SK-N-SH treated with all-trans-retinoic acid at 6 μM for 48 hours (cell line): ENCODE results near the gene TMEM107.
"Not testable (repeated sequence)": the region's sequence is repeated elsewhere in the genome, so short reads cannot be mapped to it uniquely, and the experiment has no call there.

Source experiments
- ATAC-seq: fragments of 200-7000 bp; cut with Tn5 transposase; 3 replicates; pipeline ENCODE4 v1.9.1; 2020; ENCODE audit warnings: mild to moderate bottlenecking, moderate library complexity
- CSDC2 ChIP-seq: fragments of 250-450 bp; sonication (Bioruptor Pico); IDR thresholded peaks from 2 replicates; pipeline ENCODE4 v1.5.0; 2020; ENCODE audit warnings: mild to moderate bottlenecking, moderate library complexity
- ESRRG ChIP-seq: fragments of 250-450 bp; sonication (Bioruptor Pico); IDR thresholded peaks from 2 replicates; pipeline ENCODE4 v1.6.1; 2021; ENCODE audit warnings: mild to moderate bottlenecking
- GLIS3 ChIP-seq: fragments of 250-450 bp; sonication (Bioruptor Pico); IDR thresholded peaks from 2 replicates; pipeline ENCODE4 v1.5.0; 2020; ENCODE audit warnings: mild to moderate bottlenecking, moderate library complexity
- ISL1 ChIP-seq: fragments of 250-450 bp; sonication (Bioruptor Pico); IDR thresholded peaks from 2 replicates; pipeline ENCODE4 v2.1.2; 2022; ENCODE audit warnings: mild to moderate bottlenecking, moderate library complexity
- RARB ChIP-seq: fragments of 250-450 bp; sonication (Bioruptor Pico); IDR thresholded peaks from 2 replicates; pipeline ENCODE4 v1.8.0; 2021; ENCODE audit warnings: mild to moderate bottlenecking, moderate library complexity
- TCF4 ChIP-seq: fragments of 250-450 bp; sonication (Bioruptor Pico); IDR thresholded peaks from 2 replicates; pipeline ENCODE4 v1.8.0; 2021; ENCODE audit warnings: mild to moderate bottlenecking, moderate library complexity, borderline replicate concordance
- TOX ChIP-seq: fragments of 250-450 bp; sonication (Bioruptor Pico); IDR thresholded peaks from 2 replicates; pipeline ENCODE4 v1.8.0; 2021; ENCODE audit warnings: mild to moderate bottlenecking, moderate library complexity, borderline replicate concordance
- ZC3H10 ChIP-seq: fragments of 250-450 bp; sonication (Bioruptor Pico); IDR thresholded peaks from 2 replicates; pipeline ENCODE4 v1.5.1; 2021; ENCODE audit warnings: mild to moderate bottlenecking, moderate library complexity
- ZFP3 ChIP-seq: fragments of 250-450 bp; sonication (Bioruptor Pico); IDR thresholded peaks from 2 replicates; pipeline ENCODE4 v1.5.0; 2020; ENCODE audit warnings: mild to moderate bottlenecking, moderate library complexity
- ZFP30 ChIP-seq: fragments of 450-650 bp; formaldehyde crosslinking; IDR thresholded peaks from 2 replicates; pipeline ENCODE4 v1.5.0; 2022; ENCODE audit warnings: mild to moderate bottlenecking, moderate library complexity
- ZNF565 ChIP-seq: fragments of 450-650 bp; formaldehyde crosslinking; conservative IDR thresholded peaks from 2 replicates; pipeline ENCODE4 v1.5.0; 2020; ENCODE audit warnings: low read depth, mild to moderate bottlenecking, moderate library complexity
- ZNF70 ChIP-seq: fragments of 450-650 bp; formaldehyde crosslinking; IDR thresholded peaks from 2 replicates; pipeline ENCODE4 v1.5.0; 2020; ENCODE audit warnings: mild to moderate bottlenecking, moderate library complexity
- TF ChIP-seq, protein P1 (sequence below): fragments of 250-450 bp; sonication (Bioruptor Pico); IDR thresholded peaks from 2 replicates; pipeline ENCODE4 v1.5.0; 2020; ENCODE audit warnings: mild to moderate bottlenecking, moderate library complexity
- TF ChIP-seq, protein P2 (sequence below): fragments of 250-450 bp; sonication (Bioruptor Pico); IDR thresholded peaks from 2 replicates; pipeline ENCODE4 v1.8.0; 2020; ENCODE audit warnings: mild to moderate bottlenecking, moderate library complexity, borderline replicate concordance
- TF ChIP-seq, protein P3 (sequence below): fragments of 250-450 bp; sonication (Bioruptor Pico); IDR thresholded peaks from 2 replicates; pipeline ENCODE4 v1.5.1; 2020; ENCODE audit warnings: low read depth, mild to moderate bottlenecking, moderate library complexity

TMEM107 gene

DNA sequence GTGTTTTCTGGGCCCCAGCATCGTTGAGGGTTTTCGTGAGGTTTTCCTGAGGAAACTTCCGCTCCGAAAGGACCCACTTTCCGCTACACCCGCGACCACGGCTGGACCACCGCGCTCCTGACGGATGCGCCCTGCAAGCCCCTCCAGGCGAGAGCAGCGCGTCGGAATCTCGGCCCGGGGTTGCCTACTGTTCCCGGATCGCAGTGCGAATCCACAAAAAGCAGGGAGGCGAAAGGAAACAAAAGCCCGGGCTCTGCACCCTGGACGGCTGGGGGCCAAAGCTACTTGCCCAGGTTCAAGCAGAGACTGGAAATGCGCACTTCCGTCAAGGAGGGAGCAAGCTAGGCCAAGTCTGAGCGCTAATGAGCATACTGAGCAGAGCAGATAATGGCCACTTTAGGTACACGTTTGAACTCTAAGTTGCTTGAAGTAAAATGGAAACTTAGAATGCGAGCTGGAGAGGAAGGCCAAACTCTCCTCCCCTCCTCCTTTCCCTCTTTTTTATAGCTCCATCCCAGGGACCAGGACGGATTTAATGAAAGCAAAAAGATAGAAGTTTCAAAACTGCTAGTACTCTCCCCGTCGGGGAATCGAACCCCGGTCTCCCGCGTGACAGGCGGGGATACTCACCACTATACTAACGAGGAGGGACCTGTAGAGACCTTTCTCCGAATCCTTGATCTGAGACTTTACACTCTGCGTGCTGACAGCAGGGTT lies 45.6 kb upstream of the TMEM107 start:
- ATAC-seq = peak; percentile 52
- TF ChIP-seq ZFP30 (CRISPR knock-in tag) (no peak), ZNF70 (CRISPR knock-in tag) (no peak)

DNA sequence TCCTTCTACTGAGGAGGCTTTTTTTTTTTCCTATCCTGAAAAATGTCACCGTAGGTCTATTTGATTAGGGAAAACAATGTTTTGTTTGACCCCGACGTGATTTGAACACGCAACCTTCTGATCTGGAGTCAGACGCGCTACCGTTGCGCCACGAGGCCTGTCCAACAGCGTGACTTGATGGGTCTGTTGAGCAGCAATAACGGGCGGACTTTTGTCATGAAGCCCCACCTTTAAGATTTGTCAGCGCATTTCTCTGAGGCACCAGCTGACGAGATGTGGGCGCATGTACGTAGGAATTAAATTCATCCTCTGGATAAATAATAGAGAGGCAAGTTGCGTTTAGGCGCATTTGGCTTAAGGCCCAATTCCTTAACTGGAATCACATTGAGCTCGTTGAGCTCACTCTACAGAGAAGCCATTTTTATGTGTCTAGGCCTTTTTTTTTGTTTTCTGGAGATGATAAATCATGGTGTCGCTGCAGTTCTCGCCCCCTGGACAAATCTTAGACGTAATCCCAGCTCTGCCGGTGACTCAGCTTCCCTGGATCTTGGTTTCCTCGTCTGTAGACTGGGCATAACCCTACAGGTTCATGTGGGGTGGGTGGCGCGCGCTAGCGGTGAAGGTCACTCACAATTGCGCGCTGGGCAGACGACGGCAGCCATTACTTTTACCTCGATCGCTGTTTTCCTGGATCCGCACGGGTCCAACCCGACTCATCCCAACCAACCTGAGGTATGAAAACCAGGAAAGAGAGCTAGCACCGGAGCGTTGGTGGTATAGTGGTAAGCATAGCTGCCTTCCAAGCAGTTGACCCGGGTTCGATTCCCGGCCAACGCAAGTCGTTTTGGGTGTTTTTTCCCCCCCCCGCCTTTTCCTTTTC lies 44.8 kb upstream of the TMEM107 start:
- ATAC-seq = peak; percentile 63
- TF ChIP-seq ZNF70 (CRISPR knock-in tag) (no peak), ISL1 (CRISPR knock-in tag) (no peak), TCF4 (CRISPR knock-in tag) (no peak; the same call in 1 of the 2 replicates)
- TF ChIP-seq, protein P1, sequence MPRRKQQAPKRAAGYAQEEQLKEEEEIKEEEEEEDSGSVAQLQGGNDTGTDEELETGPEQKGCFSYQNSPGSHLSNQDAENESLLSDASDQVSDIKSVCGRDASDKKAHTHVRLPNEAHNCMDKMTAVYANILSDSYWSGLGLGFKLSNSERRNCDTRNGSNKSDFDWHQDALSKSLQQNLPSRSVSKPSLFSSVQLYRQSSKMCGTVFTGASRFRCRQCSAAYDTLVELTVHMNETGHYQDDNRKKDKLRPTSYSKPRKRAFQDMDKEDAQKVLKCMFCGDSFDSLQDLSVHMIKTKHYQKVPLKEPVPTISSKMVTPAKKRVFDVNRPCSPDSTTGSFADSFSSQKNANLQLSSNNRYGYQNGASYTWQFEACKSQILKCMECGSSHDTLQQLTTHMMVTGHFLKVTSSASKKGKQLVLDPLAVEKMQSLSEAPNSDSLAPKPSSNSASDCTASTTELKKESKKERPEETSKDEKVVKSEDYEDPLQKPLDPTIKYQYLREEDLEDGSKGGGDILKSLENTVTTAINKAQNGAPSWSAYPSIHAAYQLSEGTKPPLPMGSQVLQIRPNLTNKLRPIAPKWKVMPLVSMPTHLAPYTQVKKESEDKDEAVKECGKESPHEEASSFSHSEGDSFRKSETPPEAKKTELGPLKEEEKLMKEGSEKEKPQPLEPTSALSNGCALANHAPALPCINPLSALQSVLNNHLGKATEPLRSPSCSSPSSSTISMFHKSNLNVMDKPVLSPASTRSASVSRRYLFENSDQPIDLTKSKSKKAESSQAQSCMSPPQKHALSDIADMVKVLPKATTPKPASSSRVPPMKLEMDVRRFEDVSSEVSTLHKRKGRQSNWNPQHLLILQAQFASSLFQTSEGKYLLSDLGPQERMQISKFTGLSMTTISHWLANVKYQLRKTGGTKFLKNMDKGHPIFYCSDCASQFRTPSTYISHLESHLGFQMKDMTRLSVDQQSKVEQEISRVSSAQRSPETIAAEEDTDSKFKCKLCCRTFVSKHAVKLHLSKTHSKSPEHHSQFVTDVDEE (CRISPR knock-in tag) = peak; percentile 23; the same call in 1 of the 2 replicates
- TF ChIP-seq, protein P2, sequence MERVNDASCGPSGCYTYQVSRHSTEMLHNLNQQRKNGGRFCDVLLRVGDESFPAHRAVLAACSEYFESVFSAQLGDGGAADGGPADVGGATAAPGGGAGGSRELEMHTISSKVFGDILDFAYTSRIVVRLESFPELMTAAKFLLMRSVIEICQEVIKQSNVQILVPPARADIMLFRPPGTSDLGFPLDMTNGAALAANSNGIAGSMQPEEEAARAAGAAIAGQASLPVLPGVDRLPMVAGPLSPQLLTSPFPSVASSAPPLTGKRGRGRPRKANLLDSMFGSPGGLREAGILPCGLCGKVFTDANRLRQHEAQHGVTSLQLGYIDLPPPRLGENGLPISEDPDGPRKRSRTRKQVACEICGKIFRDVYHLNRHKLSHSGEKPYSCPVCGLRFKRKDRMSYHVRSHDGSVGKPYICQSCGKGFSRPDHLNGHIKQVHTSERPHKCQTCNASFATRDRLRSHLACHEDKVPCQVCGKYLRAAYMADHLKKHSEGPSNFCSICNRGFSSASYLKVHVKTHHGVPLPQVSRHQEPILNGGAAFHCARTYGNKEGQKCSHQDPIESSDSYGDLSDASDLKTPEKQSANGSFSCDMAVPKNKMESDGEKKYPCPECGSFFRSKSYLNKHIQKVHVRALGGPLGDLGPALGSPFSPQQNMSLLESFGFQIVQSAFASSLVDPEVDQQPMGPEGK (CRISPR knock-in tag) = 0 out of 2 replicates have a peak, but pooled peaks have one; percentile 49

DNA sequence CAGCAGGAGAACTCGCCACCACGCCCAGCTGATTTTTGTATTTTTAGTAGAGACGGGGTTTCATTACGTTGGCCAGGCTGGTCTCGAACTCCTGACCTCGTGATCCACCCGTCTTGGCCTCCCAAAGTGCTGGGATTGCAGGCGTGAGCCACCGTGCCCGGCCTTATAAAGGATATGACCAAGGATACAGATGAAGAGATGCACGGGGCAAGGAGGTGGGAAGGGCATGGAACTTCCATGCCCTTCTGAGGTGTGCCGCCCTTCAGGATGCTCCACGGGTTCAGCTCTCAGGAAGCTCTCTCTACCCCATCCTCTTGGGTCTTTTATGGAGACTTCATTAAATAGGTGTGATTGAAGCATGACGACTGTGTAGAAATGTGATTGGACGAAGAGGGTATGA lies 37.8 kb upstream of the TMEM107 start:
- not testable (repeated sequence) for ATAC-seq

DNA sequence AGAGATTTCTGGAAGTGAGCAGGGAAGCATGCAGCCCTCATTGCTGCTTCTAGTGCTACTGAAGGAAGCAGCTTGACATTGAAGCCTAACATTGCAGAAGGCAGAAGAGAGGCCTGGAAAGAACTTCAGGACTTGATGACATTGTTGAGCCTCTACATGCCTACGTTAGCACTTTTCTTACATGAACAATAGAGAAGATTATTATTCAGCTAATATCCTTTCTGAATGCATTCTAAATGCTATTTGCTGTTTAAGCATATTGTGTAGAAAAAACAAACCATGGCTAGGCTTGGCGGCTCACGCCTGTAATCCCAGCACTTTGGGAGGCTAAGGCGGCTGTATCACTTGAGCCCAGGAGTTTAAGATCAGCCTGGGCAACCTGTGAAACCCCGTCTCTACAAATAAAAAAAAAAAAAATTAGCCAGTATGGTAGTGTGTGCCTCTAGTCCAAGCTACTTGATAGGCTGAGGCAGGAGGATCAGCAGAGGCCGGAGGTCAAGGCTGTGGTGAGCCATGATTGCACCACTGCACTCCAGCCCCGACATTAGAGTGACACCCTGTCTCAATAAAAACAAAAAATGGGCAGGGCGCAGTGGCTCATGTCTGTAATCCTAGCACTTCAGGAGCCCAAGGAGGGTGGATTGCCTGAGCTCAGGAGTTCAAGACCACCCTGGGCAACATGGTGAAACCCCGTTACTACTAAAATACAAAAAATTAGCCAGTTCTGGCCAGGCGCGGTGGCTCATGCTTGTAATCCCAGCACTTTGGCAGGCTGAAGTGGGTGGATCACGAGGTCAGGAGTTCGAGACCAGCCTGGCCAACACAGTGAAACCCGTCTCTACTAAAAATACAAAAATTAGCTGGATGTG lies 36.4 kb upstream of the TMEM107 start:
- ATAC-seq = no peak
- TF ChIP-seq TOX (no peak), ZFP30 (CRISPR knock-in tag) (no peak), GLIS3 (CRISPR knock-in tag) (no peak), ZNF70 (CRISPR knock-in tag) (no peak), ISL1 (CRISPR knock-in tag) (no peak), CSDC2 (CRISPR knock-in tag) (no peak), ZNF565 (CRISPR knock-in tag) (no peak), ESRRG (no peak), ZFP3 (no peak), RARB (CRISPR knock-in tag) (no peak), ZC3H10 (no peak)
- TF ChIP-seq, protein P3, sequence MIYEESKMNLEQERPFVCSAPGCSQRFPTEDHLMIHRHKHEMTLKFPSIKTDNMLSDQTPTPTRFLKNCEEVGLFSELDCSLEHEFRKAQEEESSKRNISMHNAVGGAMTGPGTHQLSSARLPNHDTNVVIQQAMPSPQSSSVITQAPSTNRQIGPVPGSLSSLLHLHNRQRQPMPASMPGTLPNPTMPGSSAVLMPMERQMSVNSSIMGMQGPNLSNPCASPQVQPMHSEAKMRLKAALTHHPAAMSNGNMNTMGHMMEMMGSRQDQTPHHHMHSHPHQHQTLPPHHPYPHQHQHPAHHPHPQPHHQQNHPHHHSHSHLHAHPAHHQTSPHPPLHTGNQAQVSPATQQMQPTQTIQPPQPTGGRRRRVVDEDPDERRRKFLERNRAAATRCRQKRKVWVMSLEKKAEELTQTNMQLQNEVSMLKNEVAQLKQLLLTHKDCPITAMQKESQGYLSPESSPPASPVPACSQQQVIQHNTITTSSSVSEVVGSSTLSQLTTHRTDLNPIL (CRISPR knock-in tag) = no peak
- TF ChIP-seq, protein P1 (CRISPR knock-in tag) = no peak
